Osteoblast (primary cell): ENCODE results near the gene PRSS27. TPM values are rescaled to one million over a fixed set of nuclear protein-coding genes. Genes with fewer than 3 reads are reported as not detected.
"Not testable (repeated sequence)": the region's sequence is repeated elsewhere in the genome, so short reads cannot be mapped to it uniquely, and the experiment has no call there.

Experiments used
- DNase-seq: peaks from one replicate; pipeline ENCODE4 v3.0.0; 2011; ENCODE audit warnings: low spot score, mixed read lengths; ENCODE audit not compliant: insufficient read length; ENCODE audit errors: missing footprints
- H2AFZ ChIP-seq: 2 replicates; pipeline ENCODE4 v1.6.0; 2011; ENCODE audit warnings: mild to moderate bottlenecking, low read length
- H3K27ac ChIP-seq: 2 replicates; pipeline ENCODE4 v1.5.1; 2011; ENCODE audit warnings: mild to moderate bottlenecking, low read depth, low read length, moderate library complexity
- H3K27me3 ChIP-seq: 2 replicates; pipeline ENCODE4 v1.6.0; 2012; ENCODE audit warnings: mild to moderate bottlenecking, control low read depth, inconsistent platforms, low read length, moderate library complexity; ENCODE audit not compliant: insufficient read depth
- H3K36me3 ChIP-seq: 2 replicates; pipeline ENCODE4 v1.5.1; 2011; ENCODE audit warnings: mild to moderate bottlenecking, low read length, control low read depth, moderate library complexity; ENCODE audit not compliant: insufficient read depth
- H3K4me1 ChIP-seq: 2 replicates; pipeline ENCODE4 v1.5.1; 2011; ENCODE audit warnings: mild to moderate bottlenecking, low read length, control low read depth, moderate library complexity; ENCODE audit not compliant: insufficient read depth
- H3K4me2 ChIP-seq: 2 replicates; pipeline ENCODE4 v1.6.0; 2011; ENCODE audit warnings: mild to moderate bottlenecking, low read length; ENCODE audit not compliant: insufficient read depth
- H3K4me3 ChIP-seq: fragments of 200-600 bp; sonication (generic); 3 replicates; pipeline ENCODE4 v1.5.1; 2012; ENCODE audit warnings: mild to moderate bottlenecking, low read length, inconsistent platforms; ENCODE audit not compliant: insufficient read depth
- H3K79me2 ChIP-seq: 2 replicates; pipeline ENCODE4 v1.6.0; 2012; ENCODE audit warnings: mild to moderate bottlenecking, low read length, control low read depth, inconsistent platforms; ENCODE audit not compliant: insufficient read depth
- H3K9me3 ChIP-seq: 2 replicates; pipeline ENCODE4 v1.5.1; 2011; ENCODE audit warnings: low read depth, low read length, control low read depth
- H4K20me1 ChIP-seq: 2 replicates; pipeline ENCODE4 v1.6.0; 2012; ENCODE audit warnings: mild to moderate bottlenecking, low read length, control low read depth; ENCODE audit not compliant: insufficient read depth
- total RNA-seq: library from RNA; depleted of rRNA; stranded (reverse); fragments of >200 nt; gene quantifications from 2 replicates; pipeline ENCODE4 v1.2.3, GENCODE V29; 2012
- TF ChIP-seq, protein P1 (sequence below): IDR thresholded peaks from 2 replicates; pipeline ENCODE4 v1.5.1; 2011; ENCODE audit warnings: mild to moderate bottlenecking, low read depth, low read length, moderate library complexity; ENCODE audit errors: extremely low read depth

PRSS27 gene
- total RNA-seq, 1 donor: 2.5 TPM

DNA sequence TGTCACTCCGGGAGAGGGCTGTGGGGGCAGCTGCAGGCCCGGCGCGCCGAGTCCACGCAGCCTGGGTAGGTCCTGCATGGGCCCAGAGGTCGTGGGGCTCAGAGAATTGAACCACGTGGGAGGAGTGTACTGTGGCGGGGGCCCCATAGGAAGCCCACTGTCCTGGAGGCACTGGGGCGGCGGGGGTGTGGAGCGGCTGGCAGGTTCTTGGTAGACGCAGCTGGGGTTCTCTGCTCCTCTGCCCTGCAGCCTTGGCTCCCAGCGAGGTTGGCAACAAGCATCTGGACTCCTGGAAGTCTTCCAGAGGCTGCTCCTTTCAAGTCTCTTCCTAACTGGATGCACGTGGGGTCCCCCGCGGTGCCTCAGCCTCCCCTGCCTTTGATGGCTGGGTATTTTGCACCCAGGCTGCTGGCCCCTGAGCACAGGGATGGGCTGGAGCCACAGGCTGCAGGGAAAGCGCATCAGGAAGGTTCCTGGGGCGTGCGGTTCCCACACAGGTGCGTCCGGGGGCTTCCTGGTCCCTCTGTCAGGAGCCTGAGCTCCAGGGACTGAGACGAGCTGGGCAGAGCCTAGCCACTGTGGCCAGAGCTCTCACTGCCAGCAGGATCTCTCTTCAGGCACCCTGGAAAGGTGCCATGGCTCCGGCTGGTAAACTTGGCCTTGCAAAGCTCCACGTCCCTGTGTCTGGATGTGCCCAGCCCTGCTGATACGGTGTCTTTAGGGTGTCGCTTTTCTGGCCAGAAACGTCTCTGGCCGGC is 28.4 kb downstream of the PRSS27 start:
- peaks cover 4% of the 10 kb centered on the region for H3K36me3 ChIP-seq
- no peaks in the 10 kb centered on the region for H3K27me3 ChIP-seq
- TF ChIP-seq, protein P1, sequence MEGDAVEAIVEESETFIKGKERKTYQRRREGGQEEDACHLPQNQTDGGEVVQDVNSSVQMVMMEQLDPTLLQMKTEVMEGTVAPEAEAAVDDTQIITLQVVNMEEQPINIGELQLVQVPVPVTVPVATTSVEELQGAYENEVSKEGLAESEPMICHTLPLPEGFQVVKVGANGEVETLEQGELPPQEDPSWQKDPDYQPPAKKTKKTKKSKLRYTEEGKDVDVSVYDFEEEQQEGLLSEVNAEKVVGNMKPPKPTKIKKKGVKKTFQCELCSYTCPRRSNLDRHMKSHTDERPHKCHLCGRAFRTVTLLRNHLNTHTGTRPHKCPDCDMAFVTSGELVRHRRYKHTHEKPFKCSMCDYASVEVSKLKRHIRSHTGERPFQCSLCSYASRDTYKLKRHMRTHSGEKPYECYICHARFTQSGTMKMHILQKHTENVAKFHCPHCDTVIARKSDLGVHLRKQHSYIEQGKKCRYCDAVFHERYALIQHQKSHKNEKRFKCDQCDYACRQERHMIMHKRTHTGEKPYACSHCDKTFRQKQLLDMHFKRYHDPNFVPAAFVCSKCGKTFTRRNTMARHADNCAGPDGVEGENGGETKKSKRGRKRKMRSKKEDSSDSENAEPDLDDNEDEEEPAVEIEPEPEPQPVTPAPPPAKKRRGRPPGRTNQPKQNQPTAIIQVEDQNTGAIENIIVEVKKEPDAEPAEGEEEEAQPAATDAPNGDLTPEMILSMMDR: no peak
- peaks cover 18% of the 10 kb centered on the region for H3K4me1 ChIP-seq
- no peak overlapping the region for H3K4me3 ChIP-seq
- no peak overlapping the region for H3K4me2 ChIP-seq
- H3K9me3 ChIP-seq: no peaks in the 10 kb centered on the region
- peak; percentile 77 for DNase-seq
- no peak overlapping the region for H2AFZ ChIP-seq
- H3K27ac ChIP-seq: peak overlapping the region; percentile 75
- peaks cover 53% of the 10 kb centered on the region for H3K79me2 ChIP-seq
- peaks cover 50% of the 10 kb centered on the region for H4K20me1 ChIP-seq

GRCh38 chr16:2690852-2691251 is 29.2 kb downstream of the PRSS27 start:
- peaks cover 18% of the 10 kb centered on the region for H3K4me1 ChIP-seq
- H3K27me3 ChIP-seq: no peaks in the 10 kb centered on the region
- DNase-seq: no peak
- peak overlapping the region; percentile 75 for H3K27ac ChIP-seq
- no peak overlapping the region for H2AFZ ChIP-seq
- peak overlapping the region; percentile 41 for H3K4me2 ChIP-seq
- peaks cover 52% of the 10 kb centered on the region for H3K79me2 ChIP-seq
- H3K9me3 ChIP-seq: no peaks in the 10 kb centered on the region
- H4K20me1 ChIP-seq: peaks cover 50% of the 10 kb centered on the region
- TF ChIP-seq, protein P1: no peak
- no peak overlapping the region for H3K4me3 ChIP-seq
- peaks cover 4% of the 10 kb centered on the region for H3K36me3 ChIP-seq

DNA sequence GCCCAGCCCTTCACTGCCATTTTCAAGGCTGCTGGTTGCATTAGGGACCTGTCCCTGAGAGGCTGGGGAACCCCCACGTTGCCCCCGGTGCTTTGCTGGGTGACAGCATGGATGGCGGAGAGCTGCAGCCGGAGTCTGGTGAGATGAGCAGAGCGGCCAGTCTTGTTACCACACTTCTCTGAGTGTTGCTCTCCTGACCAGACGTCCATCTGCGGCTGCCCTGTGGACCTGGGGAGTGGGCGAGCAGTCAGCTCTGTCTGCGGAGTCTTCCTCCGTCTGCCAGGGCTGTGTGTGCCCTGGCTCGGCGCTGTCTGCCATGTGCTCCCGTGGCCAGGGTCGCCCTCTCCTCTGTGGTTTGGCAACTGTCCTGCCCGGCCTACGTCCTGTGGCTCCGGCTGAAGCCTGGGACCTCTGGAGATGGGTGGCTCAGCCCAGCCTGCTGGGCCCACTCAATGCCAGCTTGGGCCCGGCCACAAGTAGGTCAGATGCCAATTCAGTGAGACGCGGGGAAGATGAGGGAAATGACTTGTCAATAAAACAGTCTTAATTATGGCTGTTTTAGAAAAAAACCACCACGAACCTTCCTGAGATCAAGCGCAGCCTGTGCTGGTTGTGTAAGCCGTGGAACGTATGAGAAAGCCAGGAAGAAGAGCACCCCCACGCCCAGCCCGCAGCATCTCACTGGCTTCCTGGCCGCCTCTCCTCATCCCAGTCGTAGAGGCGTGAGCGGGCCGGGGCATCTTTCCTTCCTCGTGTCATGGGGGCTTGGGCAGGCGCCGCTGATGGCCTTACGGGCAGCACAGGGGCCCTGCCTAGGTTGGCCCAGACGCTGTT is 29.8 kb downstream of the PRSS27 start:
- DNase-seq: peak; percentile 95
- TF ChIP-seq, protein P1: no peak
- H3K27ac ChIP-seq: peak overlapping the region; percentile 75
- peaks cover 18% of the 10 kb centered on the region for H3K4me1 ChIP-seq
- peak overlapping the region; percentile 41 for H3K4me2 ChIP-seq
- no peak overlapping the region for H2AFZ ChIP-seq
- H4K20me1 ChIP-seq: peaks cover 50% of the 10 kb centered on the region
- H3K27me3 ChIP-seq: no peaks in the 10 kb centered on the region
- H3K9me3 ChIP-seq: no peaks in the 10 kb centered on the region
- H3K4me3 ChIP-seq: peak overlapping the region; percentile 12
- H3K36me3 ChIP-seq: peaks cover 4% of the 10 kb centered on the region
- peaks cover 54% of the 10 kb centered on the region for H3K79me2 ChIP-seq

- Histone ChIP-seq H3K79me2 (peaks cover 60% of the 10 kb centered on the region), H4K20me1 (peaks cover 53% of the 10 kb centered on the region), H3K27ac (peak overlapping the region; percentile 75), H3K4me2 (peak overlapping the region; percentile 41), H3K4me1 (peaks cover 18% of the 10 kb centered on the region)
- not testable (repeated sequence) for H3K36me3 ChIP-seq, H3K4me3 ChIP-seq, DNase-seq, H2AFZ ChIP-seq, H3K9me3 ChIP-seq, H3K27me3 ChIP-seq
Observed at GRCh38 chr16:2689422-2689821, 30.6 kb downstream of the PRSS27 start.
